BJ (cell line): ENCODE data around the gene KLHL20. TPM values are rescaled to one million over a fixed set of nuclear protein-coding genes. Genes with fewer than 3 reads are reported as not detected.
"Not testable (repeated sequence)": the region's sequence is repeated elsewhere in the genome, so short reads cannot be mapped to it uniquely, and the experiment has no call there.

Source experiments
- CTCF ChIA-PET: fragments of 350-600 bp; formaldehyde crosslinking; extraction: SDS; loops from one replicate; lab custom pipeline; 2021; ENCODE audit warnings: antibody characterized with exemption, inconsistent platforms; lab: Yijun Ruan, JAX
- POLR2A ChIA-PET: fragments of 300-600 bp; sonication (Branson Sonifier 250); formaldehyde crosslinking; extraction: SDS; loops from one replicate; lab custom pipeline; 2021; ENCODE audit warnings: antibody characterized with exemption; lab: Charles Lee
- DNase-seq: peaks from one replicate; pipeline ENCODE4 v3.0.0-alpha.2; 2011; ENCODE audit warnings: low read depth
- H3K27me3 ChIP-seq: 2 replicates; pipeline ENCODE4 v1.6.0; 2011; ENCODE audit warnings: low read length; ENCODE audit not compliant: control insufficient read depth, insufficient read depth
- H3K36me3 ChIP-seq: 2 replicates; pipeline ENCODE4 v1.5.1; 2011; ENCODE audit warnings: low read length; ENCODE audit not compliant: control insufficient read depth, insufficient read depth
- H3K4me3 ChIP-seq: 2 replicates; pipeline ENCODE4 v1.5.1; 2011; ENCODE audit warnings: low read depth, mild to moderate bottlenecking, control low read depth, low read length
- polyA plus RNA-seq: library from polyadenylated mRNA; depleted of rRNA; stranded (reverse); fragments of >200 nt; gene quantifications from 2 replicates; pipeline ENCODE4 v1.2.3, GENCODE V29; 2011
- TF ChIP-seq, protein P1 (sequence below): IDR thresholded peaks from 2 replicates; pipeline ENCODE4 v1.5.1; 2011; ENCODE audit warnings: low read depth, mild to moderate bottlenecking, control low read depth, inconsistent platforms, low read length, moderate library complexity; ENCODE audit not compliant: insufficient read depth

The KLHL20 gene
- polyA plus RNA-seq, 1 experiment = 11.0 TPM

DNA sequence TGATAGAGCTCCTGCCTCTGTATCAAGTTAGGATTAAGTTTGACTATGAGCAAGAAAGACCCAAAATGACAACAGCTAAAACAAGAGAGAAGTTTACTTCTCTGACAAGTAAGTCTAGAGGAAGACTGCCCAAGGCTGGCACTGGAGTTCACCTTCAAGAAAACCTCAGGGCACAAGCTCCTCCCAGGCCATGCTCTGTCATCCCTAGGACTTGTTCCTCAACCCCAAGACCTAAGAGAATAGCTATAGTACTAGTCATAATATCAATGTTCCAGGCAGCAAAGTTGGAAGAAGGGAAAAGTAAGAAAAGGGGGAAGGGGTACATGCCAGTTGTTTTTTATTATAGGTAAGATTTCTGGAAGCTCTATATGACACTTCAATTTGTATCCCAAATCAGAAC lies 83.3 kb downstream of the KLHL20 start:
- ChIA-PET CTCF (no interaction called here), POLR2A (interaction anchor here (0.7 kb wide), 1 partner anchor 307 kb away, joined by 3 read pairs; no protein-coding TSS in a partner anchor)
- no peak for DNase-seq
- TF ChIP-seq, protein P1, sequence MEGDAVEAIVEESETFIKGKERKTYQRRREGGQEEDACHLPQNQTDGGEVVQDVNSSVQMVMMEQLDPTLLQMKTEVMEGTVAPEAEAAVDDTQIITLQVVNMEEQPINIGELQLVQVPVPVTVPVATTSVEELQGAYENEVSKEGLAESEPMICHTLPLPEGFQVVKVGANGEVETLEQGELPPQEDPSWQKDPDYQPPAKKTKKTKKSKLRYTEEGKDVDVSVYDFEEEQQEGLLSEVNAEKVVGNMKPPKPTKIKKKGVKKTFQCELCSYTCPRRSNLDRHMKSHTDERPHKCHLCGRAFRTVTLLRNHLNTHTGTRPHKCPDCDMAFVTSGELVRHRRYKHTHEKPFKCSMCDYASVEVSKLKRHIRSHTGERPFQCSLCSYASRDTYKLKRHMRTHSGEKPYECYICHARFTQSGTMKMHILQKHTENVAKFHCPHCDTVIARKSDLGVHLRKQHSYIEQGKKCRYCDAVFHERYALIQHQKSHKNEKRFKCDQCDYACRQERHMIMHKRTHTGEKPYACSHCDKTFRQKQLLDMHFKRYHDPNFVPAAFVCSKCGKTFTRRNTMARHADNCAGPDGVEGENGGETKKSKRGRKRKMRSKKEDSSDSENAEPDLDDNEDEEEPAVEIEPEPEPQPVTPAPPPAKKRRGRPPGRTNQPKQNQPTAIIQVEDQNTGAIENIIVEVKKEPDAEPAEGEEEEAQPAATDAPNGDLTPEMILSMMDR = no peak
- Histone ChIP-seq H3K36me3 (peaks cover 4% of the 10 kb centered on the region), H3K4me3 (no peak overlapping the region), H3K27me3 (no peaks in the 10 kb centered on the region)

DNA sequence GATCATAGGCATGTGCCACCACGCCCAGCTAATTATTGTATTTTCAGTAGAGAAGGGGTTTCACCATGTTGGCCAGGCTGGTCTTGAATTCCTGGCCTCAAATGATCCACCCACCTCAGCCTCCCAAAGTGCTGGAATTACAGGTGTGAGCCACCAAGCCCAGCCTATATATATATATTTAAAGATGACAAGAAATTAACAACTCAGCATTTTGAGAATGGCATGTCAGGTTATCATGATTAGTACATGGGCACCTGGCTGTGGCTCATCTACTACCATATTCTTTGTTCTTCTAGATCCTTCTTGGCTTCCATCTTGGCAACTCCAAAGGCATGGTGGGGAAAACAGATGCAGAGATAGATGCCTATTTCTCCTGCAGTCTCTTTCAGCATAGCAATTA lies 85.2 kb downstream of the KLHL20 start:
- POLR2A ChIA-PET = not testable (repeated sequence)

DNA sequence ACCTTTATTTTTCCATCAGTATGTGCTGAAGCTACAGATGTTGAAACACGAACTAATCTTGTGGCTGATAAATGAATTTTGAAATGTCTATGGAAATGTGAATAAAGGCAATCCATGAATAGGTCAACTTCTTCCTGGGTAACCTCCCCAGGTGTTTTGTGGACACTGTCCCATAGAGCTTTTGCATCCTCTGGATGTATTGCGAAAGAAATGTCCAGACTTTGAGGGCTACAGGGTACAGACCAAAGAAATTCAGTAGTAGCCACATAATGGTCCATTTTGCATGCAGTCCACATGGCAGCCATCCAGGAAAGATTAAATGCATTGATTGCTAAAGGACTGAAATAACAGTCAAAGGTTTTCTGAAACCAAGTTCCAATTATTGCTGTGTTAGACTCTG lies 88.2 kb downstream of the KLHL20 start:
- Histone ChIP-seq H3K4me3 (no peak overlapping the region), H3K36me3 (peaks cover 4% of the 10 kb centered on the region), H3K27me3 (no peaks in the 10 kb centered on the region)
- no peak for DNase-seq
- ChIA-PET CTCF (no interaction called here), POLR2A (no interaction called here)
- TF ChIP-seq, protein P1 = no peak

More for the DNA sequence above, 85.2 kb downstream of the KLHL20 start:
- H3K4me3 ChIP-seq, CTCF ChIA-PET, H3K36me3 ChIP-seq, H3K27me3 ChIP-seq, DNase-seq: not testable (repeated sequence)

DNA sequence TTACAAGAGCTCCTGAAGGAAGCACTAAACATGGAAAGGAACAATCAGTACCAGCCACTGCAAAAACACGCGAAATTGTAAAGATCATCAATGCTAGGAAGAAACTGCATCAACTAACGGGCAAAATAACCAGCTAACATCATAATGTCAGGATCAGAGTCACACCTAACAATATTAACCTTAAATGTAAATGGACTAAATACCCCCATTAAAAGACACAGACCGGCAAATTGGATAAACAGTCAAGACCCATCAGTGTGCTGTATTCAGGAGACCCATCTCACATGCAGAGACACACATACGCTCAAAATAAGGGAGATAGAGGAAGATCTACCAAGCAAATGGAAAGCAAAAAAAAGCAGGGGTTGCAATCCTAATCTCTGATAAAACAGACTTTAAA lies 98.9 kb downstream of the KLHL20 start:
- POLR2A ChIA-PET, H3K36me3 ChIP-seq, DNase-seq, H3K27me3 ChIP-seq, CTCF ChIA-PET, H3K4me3 ChIP-seq: not testable (repeated sequence)

DNA sequence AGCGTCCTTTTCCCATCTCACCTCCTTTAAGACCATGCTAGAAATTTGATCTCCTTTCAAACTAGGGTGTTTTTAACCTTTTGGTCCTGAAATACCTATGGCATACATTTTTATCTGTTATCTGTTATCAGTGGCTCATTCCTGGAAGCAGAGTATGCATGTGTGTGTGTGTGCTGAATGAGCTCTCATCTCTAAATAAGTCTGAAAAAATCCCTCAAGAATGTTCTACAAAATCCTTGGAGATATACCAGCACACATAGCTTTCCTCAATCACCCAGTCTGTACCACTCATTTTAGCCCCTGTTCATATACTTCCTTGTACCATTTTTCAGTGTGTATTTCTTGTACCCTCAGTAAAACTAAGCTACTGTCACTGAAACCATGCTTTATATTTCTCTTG lies 103.7 kb downstream of the KLHL20 start:
- Histone ChIP-seq H3K36me3 (no peaks in the 10 kb centered on the region), H3K27me3 (no peaks in the 10 kb centered on the region), H3K4me3 (no peak overlapping the region)
- POLR2A ChIA-PET = no interaction called here
- CTCF ChIA-PET = interaction anchor here (0.8 kb wide), 1 partner anchor 1100 kb away, joined by 3 read pairs; no protein-coding TSS in a partner anchor
- TF ChIP-seq, protein P1 = no peak
- DNase-seq = no peak

DNA sequence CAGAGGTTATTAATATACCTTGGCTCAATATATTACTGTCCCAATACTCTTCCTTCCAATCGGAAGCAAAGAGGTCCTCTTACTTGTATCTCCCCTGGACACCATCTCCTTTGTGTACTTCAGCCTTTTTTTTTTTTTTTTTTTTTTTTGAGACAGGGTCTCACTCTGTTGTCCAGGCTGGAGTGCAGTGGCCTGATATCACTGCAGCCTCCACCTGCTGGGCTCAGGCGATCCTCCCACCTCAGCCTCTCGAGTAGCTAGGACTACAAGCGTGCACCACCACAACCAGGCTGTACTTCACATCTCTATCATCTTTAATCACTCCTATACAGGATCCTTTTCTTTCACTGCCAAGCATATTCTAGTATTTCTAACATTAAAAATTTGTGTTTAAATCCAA lies 106.9 kb downstream of the KLHL20 start:
- POLR2A ChIA-PET = interaction anchor here (0.6 kb wide), 1 partner anchor 9 kb away, joined by 5 read pairs; no protein-coding TSS in a partner anchor
- H3K4me3 ChIP-seq = no peak overlapping the region
- no peaks in the 10 kb centered on the region for H3K27me3 ChIP-seq
- TF ChIP-seq, protein P1 = no peak
- no peaks in the 10 kb centered on the region for H3K36me3 ChIP-seq
- CTCF ChIA-PET = no interaction called here
- no peak for DNase-seq
